Mesenchymal stem cell (in vitro differentiated cells and primary cell): ENCODE measurements around the gene PTRH2. TPM values are rescaled to one million over a fixed set of nuclear protein-coding genes. Genes with fewer than 3 reads are reported as not detected.
A peak's percentile ranks its signal among the peaks of the same experiment; 100 is the strongest.
"Not testable (repeated sequence)": the region's sequence is repeated elsewhere in the genome, so short reads cannot be mapped to it uniquely, and the experiment has no call there.

Experiments
- DNase-seq: peaks from one replicate; pipeline ENCODE4 v3.0.0-alpha.2; 2013
- H2AFZ ChIP-seq: one replicate; pipeline ENCODE4 v1.6.1; 2013; ENCODE audit warnings: low read depth, mild to moderate bottlenecking, control low read depth, inconsistent platforms, low read length, moderate library complexity
- H2AK5ac ChIP-seq: 2 replicates; pipeline ENCODE4 v1.6.1; 2013; ENCODE audit warnings: low read length, moderate library complexity, mild to moderate bottlenecking, inconsistent platforms; ENCODE audit not compliant: severe bottlenecking
- H2BK120ac ChIP-seq: one replicate; pipeline ENCODE4 v1.6.1; 2013; ENCODE audit warnings: low read depth, mild to moderate bottlenecking, inconsistent platforms, low read length, moderate library complexity
- H2BK12ac ChIP-seq, 2 experiments: one replicate each; pipeline ENCODE4 v1.6.1; 2013; ENCODE audit warnings: inconsistent platforms in 2 of 2, low read length in 2 of 2, mild to moderate bottlenecking in 2 of 2, moderate library complexity in 2 of 2, control low read depth in 1 of 2
- H2BK15ac ChIP-seq: one replicate; pipeline ENCODE4 v1.6.1; 2013; ENCODE audit warnings: mild to moderate bottlenecking, low read depth, inconsistent platforms; ENCODE audit not compliant: poor library complexity, severe bottlenecking
- H2BK5ac ChIP-seq: 2 replicates; pipeline ENCODE4 v1.6.1; 2013; ENCODE audit warnings: low read depth, mild to moderate bottlenecking, low read length, control low read depth, inconsistent platforms; ENCODE audit not compliant: poor library complexity, severe bottlenecking
- H3K14ac ChIP-seq, 2 experiments: one replicate each; pipeline ENCODE4 v1.6.1; 2013; ENCODE audit warnings: inconsistent platforms in 2 of 2, low read length in 2 of 2, control low read depth in 1 of 2, mild to moderate bottlenecking in 1 of 2, moderate library complexity in 1 of 2
- H3K18ac ChIP-seq, 2 experiments: one replicate each; pipeline ENCODE4 v1.6.1; 2013; ENCODE audit warnings: inconsistent platforms in 2 of 2, low read length in 2 of 2, control low read depth in 1 of 2, low read depth in 1 of 2, mild to moderate bottlenecking in 1 of 2
- H3K23ac ChIP-seq, 2 experiments: one replicate each; pipeline ENCODE4 v1.6.1; 2013; ENCODE audit warnings: inconsistent platforms in 2 of 2, low read length in 2 of 2, mild to moderate bottlenecking in 2 of 2, moderate library complexity in 2 of 2, control low read depth in 1 of 2
- H3K27ac ChIP-seq: 2 replicates; pipeline ENCODE4 v1.5.1; 2013; ENCODE audit warnings: mild to moderate bottlenecking, moderate library complexity, low read length, control low read depth, inconsistent platforms; ENCODE audit not compliant: poor library complexity, severe bottlenecking
- H3K27me3 ChIP-seq, 2 experiments: 2 replicates each; pipeline versions ENCODE4 v1.6.1 to v1.7.0; 2013; ENCODE audit warnings: low read length in 2 of 2, mild to moderate bottlenecking in 2 of 2, moderate library complexity in 2 of 2, control low read depth in 1 of 2, inconsistent platforms in 1 of 2; ENCODE audit not compliant: control insufficient read depth in 1 of 2, insufficient read depth in 1 of 2
- H3K36me3 ChIP-seq, 2 experiments: 2 replicates each; pipeline versions ENCODE4 v1.6.1 to v1.7.0; 2013; ENCODE audit warnings: low read length in 2 of 2, control low read depth in 1 of 2, inconsistent platforms in 1 of 2, low read depth in 1 of 2, mild to moderate bottlenecking in 1 of 2; ENCODE audit not compliant: insufficient read depth in 2 of 2, control insufficient read depth in 1 of 2
- H3K4ac ChIP-seq, 2 experiments: one replicate each; pipeline ENCODE4 v1.6.1; 2013; ENCODE audit warnings: inconsistent platforms in 2 of 2, low read length in 2 of 2, mild to moderate bottlenecking in 2 of 2, moderate library complexity in 2 of 2, control low read depth in 1 of 2, low read depth in 1 of 2
- H3K4me1 ChIP-seq: 2 replicates; pipeline ENCODE4 v1.6.1; 2013; ENCODE audit warnings: low read depth, low read length, control low read depth; ENCODE audit not compliant: control insufficient read depth, insufficient read depth
- H3K4me2 ChIP-seq: 2 replicates; pipeline ENCODE4 v1.6.1; 2013; ENCODE audit warnings: low read length, mild to moderate bottlenecking, inconsistent platforms; ENCODE audit not compliant: poor library complexity, severe bottlenecking
- H3K4me3 ChIP-seq, 2 experiments: 2 replicates each; pipeline versions ENCODE4 v1.5.1 to v1.7.0; 2013; ENCODE audit warnings: low read length in 2 of 2, mild to moderate bottlenecking in 2 of 2, control low read depth in 1 of 2, low read depth in 1 of 2; ENCODE audit not compliant: insufficient read depth in 1 of 2
- H3K79me1 ChIP-seq: replicated peaks from 2 replicates; pipeline ENCODE4 v1.6.1; 2013; ENCODE audit warnings: mild to moderate bottlenecking, control low read depth, low read length, inconsistent platforms; ENCODE audit not compliant: poor library complexity, severe bottlenecking
- H3K9ac ChIP-seq: 2 replicates; pipeline ENCODE4 v1.7.0; 2013; ENCODE audit warnings: mild to moderate bottlenecking, low read length, moderate library complexity
- H3K9me3 ChIP-seq: 2 replicates; pipeline ENCODE4 v1.7.0; 2013; ENCODE audit warnings: mild to moderate bottlenecking, low read length; ENCODE audit not compliant: control insufficient read depth
- H4K8ac ChIP-seq: one replicate; pipeline ENCODE4 v1.6.1; 2013; ENCODE audit warnings: inconsistent platforms, mild to moderate bottlenecking, low read length, moderate library complexity
- H4K91ac ChIP-seq: one replicate; pipeline ENCODE4 v1.6.1; 2013; ENCODE audit warnings: mild to moderate bottlenecking, low read length, inconsistent platforms
- WGBS: methylation state at CpG from one replicate; pipeline ENCODE4 v1.1.7; 2013; ENCODE audit warnings: mixed read lengths; 5-methylcytosine and 5-hydroxymethylcytosine counted together
- polyA plus RNA-seq, 2 experiments: library from polyadenylated mRNA; stranded (reverse); fragments of 200-250 nt; gene quantifications; one replicate each; pipeline ENCODE4 v1.2.3, GENCODE V29; 2013

The PTRH2 gene
- polyA plus RNA-seq (2013, experiment 1 of 2) = 31.8 TPM
- 32.0 TPM for polyA plus RNA-seq (2013, experiment 2 of 2)

GRCh38 chr17:59707149-59707970 is at the start of gene PTRH2, which contains the start of gene VMP1:
PTRH2 (minus strand) TSS chr17:59707430; CDS start chr17:59697978, 9,452 bp downstream.
VMP1 (plus strand) TSS chr17:59707654; CDS start chr17:59731447, 23,793 bp downstream.
- DNase-seq = peak; percentile 100
- Histone ChIP-seq H3K4me1 (peaks cover 3% of the 10 kb centered on the region), H3K4ac (peak within 1 kb of the TSS; percentile 57 to 82), H3K4me2 (peak within 1 kb of the TSS; percentile 87), H3K9me3 (no peaks in the 10 kb centered on the region), H3K36me3 (peaks cover under 1 to 17% of the 10 kb centered on the region in 2 experiments), H3K27me3 (no peaks in the 10 kb centered on the region), H3K79me1 (no peaks in the 10 kb centered on the region), H2AK5ac (peak within 1 kb of the TSS; percentile 14), H3K9ac (peak within 1 kb of the TSS; percentile 96), H2BK5ac (peak within 1 kb of the TSS; percentile 5), H3K18ac (peak within 1 kb of the TSS; percentile 45 to 56), H4K8ac (peak within 1 kb of the TSS; percentile 45), H2BK120ac (no peak within 1 kb of the TSS), H2AFZ (peak within 1 kb of the TSS; percentile 3), H3K4me3 (peak within 1 kb of the TSS; percentile 72 to 93), H3K14ac (peak within 1 kb of the TSS in 1 of 2 experiments; percentile 74), H2BK12ac (no peak within 1 kb of the TSS), H4K91ac (peak within 1 kb of the TSS; percentile 18), H3K27ac (peak within 1 kb of the TSS; percentile 78), H3K23ac (peak within 1 kb of the TSS in 1 of 2 experiments; percentile 61), H2BK15ac (no peak within 1 kb of the TSS)
- WGBS = under 1% methylated on average over 39 of the region's 45 CpGs

- Histone ChIP-seq H3K18ac (no peak overlapping the region), H3K27ac (peak overlapping the region; percentile 98), H3K36me3 (peaks cover 3 to 11% of the 10 kb centered on the region in 2 experiments), H2BK5ac (no peak overlapping the region), H3K27me3 (no peaks in the 10 kb centered on the region), H3K4me2 (no peak overlapping the region), H3K9ac (peak overlapping the region; percentile 70), H3K79me1 (no peaks in the 10 kb centered on the region), H3K9me3 (no peaks in the 10 kb centered on the region), H2AK5ac (no peak overlapping the region), H3K14ac (no peak overlapping the region), H2AFZ (no peak overlapping the region), H2BK15ac (no peak overlapping the region), H4K8ac (no peak overlapping the region), H3K4me1 (peaks cover 12% of the 10 kb centered on the region), H3K23ac (no peak overlapping the region), H3K4ac (no peak overlapping the region), H2BK120ac (no peak overlapping the region), H3K4me3 (peak overlapping the region in 1 of 2 experiments; percentile 30), H4K91ac (no peak overlapping the region), H2BK12ac (no peak overlapping the region)
- DNase-seq = peak; percentile 83
- no CpG with 5 or more reads among the region's 3 CpGs for WGBS
Measured at GRCh38 chr17:59756236-59756818, 49.1 kb upstream of the PTRH2 start.

GRCh38 chr17:59755069-59755468 is 47.8 kb upstream of the PTRH2 start:
- Histone ChIP-seq H2AK5ac (peak overlapping the region; percentile 25), H3K27ac (peak overlapping the region; percentile 98), H4K91ac (peak overlapping the region; percentile 0), H3K4ac (peak overlapping the region in 1 of 2 experiments; percentile 84), H3K9ac (peak overlapping the region; percentile 91), H2BK5ac (peak overlapping the region; percentile 98), H3K36me3 (peaks cover 3 to 11% of the 10 kb centered on the region in 2 experiments), H3K18ac (peak overlapping the region in 1 of 2 experiments; percentile 80), H2BK12ac (peak overlapping the region in 1 of 2 experiments; percentile 72)
- not testable (repeated sequence) for H3K9me3 ChIP-seq, H4K8ac ChIP-seq, H3K79me1 ChIP-seq, H3K27me3 ChIP-seq, H3K4me3 ChIP-seq, H2AFZ ChIP-seq, DNase-seq, H3K4me2 ChIP-seq, H3K14ac ChIP-seq, H3K23ac ChIP-seq, H3K4me1 ChIP-seq, H2BK15ac ChIP-seq, H2BK120ac ChIP-seq
- 86% methylated on average over 10 of the region's 12 CpGs for WGBS

DNA sequence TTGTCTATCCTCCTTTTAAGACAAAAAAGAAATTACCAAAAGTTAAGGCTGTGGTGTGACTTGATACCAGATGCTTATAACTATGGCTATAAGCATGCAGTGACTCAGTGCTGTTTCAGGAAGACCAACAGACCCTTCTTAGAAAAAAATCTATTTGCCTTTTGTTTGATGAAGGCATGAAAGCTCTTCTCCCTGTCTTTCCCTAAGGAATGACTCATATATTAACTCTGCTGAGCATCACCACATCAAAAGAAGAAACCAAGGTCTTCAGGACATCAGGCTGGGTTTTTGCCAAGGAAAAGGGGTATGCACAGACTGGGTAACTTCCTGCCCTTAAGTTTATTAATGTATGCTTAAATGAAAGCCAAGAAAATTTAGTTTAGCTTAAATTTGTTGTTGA is 47.3 kb upstream of the PTRH2 start:
- Histone ChIP-seq H2BK12ac (no peak overlapping the region), H2AK5ac (no peak overlapping the region), H3K14ac (no peak overlapping the region), H3K36me3 (peaks cover 3 to 11% of the 10 kb centered on the region in 2 experiments), H3K27me3 (no peaks in the 10 kb centered on the region), H3K9me3 (no peaks in the 10 kb centered on the region), H3K27ac (peak overlapping the region; percentile 98), H3K4me3 (peak overlapping the region in 1 of 2 experiments; percentile 48), H3K4me2 (no peak overlapping the region), H4K8ac (no peak overlapping the region), H2BK15ac (no peak overlapping the region), H4K91ac (no peak overlapping the region), H2AFZ (no peak overlapping the region), H3K9ac (peak overlapping the region; percentile 91), H3K79me1 (no peaks in the 10 kb centered on the region), H3K23ac (no peak overlapping the region), H3K4me1 (peaks cover 9% of the 10 kb centered on the region), H3K18ac (no peak overlapping the region), H2BK5ac (no peak overlapping the region), H3K4ac (no peak overlapping the region), H2BK120ac (no peak overlapping the region)
- peak; percentile 96 for DNase-seq
